GM15510 (cell line): ENCODE data around the gene SMS.

Experiments used
- POLR2A ChIP-seq: IDR thresholded peaks from 3 replicates; pipeline ENCODE4 v1.6.1; 2011; ENCODE audit warnings: borderline replicate concordance; ENCODE audit not compliant: insufficient read length; ENCODE audit errors: extremely low read depth

Gene SMS

DNA sequence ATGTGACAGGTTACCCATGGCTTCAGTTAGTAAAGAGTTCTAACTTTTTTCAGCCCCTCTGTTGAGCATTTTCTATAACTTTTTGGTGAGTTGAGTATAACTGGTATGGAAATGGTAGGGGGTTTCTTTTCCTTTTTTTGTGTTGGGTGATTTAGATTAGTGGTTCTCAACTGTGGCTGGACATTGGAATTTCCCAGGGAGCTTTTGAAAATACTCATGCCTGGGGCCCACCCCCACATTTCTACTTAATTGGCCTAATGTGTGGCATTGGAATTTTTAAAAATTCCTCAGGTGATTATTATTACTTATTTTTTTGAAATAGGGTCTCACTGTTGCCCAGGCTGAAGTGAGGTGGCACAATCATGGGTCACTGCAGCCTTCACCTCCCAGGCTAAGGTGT lies 21.9 kb downstream of the SMS start:
- TF ChIP-seq POLR2A = no peak

DNA sequence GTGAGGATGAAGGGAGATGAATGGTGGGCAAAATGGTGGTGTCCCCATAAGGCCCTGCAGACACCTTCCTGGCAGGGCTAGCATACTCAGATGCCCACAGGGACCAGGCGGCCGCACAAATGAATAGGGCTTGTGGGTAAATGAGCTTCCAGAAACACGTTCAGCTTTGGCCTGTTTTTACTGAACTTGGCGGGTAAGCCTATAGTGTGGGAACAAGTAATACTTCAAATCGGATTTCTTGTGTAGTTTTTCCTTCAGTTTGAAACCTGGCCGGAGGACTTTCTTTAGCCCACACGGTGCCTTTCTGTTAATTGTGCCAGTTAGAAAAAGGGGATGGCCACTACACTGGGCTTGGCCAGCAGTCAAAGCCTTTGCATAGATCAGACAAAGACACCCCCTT lies 22.8 kb downstream of the SMS start:
- TF ChIP-seq POLR2A = no peak

DNA sequence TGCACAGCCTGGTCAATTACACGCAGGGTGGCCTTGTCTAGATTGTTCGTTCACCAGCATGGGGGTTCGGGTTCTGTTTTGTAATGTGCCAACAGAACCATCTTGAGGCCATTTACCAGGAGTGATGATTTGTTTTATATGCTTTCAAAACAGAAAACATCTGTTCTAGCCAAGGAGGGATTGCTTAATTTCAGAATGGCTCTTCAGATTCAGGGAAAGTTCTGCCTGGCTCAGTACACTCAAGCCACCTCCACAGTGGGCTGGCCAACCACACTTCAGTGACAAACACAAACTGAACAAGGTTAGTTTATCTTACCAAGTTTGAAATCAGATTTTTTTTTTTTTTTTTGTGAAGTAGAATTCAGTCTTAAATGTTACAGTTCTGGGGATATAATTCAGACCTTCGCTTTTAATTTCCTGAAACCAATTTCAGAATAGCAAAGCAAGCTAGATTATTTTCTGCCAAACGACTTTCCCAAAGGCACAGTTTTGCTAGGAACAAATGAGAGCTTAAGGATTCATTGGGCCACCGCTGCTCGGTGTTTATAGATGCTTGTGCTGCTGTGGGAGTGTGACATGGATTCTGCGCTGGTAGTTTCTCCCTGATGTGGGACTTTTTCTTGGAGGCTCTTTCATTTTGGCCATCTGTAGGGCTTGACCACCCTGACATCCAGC lies 23.4 kb downstream of the SMS start:
- TF ChIP-seq POLR2A = no peak

DNA sequence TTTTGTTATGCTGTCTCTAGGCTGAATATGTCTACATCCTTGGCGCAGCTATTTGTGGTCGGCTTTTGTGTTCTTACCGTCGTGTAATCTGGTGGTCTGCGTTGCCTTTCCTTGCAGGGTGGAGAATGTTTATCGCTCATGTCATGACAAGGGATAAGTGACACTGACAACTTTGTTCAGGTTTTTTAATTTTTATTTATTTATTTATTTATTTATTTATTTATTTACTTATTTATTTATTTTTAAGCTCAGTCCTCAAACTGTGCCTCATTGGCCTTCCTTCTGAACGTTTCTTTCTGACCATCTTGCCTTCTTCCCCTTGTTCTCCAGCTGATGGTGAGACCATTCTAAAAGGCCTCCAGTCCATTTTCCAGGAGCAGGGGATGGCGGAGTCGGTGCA lies 26.4 kb downstream of the SMS start:
- no peak for TF ChIP-seq POLR2A

DNA sequence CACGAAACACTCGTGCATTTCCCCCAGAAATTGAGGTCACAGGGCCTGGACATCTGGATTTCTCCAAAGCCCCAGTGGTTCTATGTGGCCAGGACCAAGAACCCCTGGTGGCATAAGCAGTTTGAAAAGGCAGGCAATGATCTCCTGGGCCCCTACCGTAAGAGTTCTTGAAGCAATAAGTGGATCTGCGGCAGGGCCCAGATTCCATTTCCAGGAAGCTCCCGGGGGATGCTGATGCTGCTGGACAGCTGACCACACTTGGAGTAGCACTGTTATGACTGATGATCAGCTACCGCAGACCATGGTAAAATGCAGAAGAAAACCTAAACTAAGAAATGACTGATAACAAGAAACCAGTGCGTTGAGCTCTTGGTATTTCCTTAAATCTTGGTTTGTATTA lies 27.8 kb downstream of the SMS start:
- no peak for TF ChIP-seq POLR2A

DNA sequence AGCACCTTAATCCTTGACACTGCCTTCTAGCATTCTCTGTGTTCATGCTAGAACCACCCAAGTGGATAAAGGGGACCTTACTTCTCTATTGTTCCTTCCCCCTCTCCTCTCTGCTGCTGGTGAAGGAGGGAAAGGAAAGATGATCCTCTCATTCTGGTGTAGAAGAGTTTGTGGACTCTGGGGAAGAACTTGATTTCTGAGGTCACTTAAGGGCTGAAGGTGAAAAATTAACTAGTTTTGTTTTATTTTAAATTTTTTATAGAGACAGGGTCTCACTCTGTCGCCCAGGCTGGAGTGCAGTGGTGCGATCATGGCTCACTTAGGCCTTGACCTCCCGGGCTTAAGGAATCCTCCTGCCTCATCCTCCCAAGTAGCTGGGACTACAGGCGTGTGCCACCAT lies 29.8 kb downstream of the SMS start:
- no peak for TF ChIP-seq POLR2A

DNA sequence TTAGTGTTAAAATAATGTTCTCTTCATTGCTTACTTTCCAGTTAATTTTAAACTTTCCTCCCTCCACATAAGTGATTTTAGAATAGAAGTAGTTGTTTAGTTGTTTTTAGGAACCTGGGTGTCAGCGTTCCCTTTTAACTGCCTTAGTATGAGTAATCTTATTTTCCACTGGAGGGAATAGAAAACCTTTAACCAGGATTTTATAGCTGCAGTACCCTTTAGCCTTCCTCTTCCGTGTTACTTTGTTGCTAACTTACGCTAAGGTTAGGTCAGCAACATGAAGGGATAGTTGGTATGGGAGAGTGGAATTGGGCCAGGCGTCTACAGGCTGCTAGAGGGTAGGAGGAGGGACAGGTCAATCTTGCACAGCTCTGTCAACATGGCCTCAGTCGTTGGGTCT lies 31.5 kb downstream of the SMS start:
- no peak for TF ChIP-seq POLR2A

DNA sequence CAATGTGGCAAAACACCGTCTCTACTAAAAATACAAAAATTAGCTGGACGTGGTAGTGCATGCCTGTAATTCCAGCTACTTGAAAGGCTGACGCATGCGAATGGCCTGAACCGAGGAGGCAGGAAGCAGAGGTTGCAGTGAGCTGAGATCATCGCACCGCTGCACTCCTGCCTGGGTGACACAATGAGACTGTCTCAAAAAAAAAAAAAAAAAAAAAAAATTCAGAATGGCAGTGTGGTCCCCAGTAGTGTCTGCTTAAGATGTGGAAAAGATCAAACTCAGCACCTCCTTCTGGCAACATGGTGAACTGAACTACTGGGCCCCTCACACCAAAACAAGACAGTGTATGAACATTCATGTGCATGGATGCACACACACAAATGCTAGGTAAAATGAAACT lies 32.2 kb downstream of the SMS start:
- no peak for TF ChIP-seq POLR2A

DNA sequence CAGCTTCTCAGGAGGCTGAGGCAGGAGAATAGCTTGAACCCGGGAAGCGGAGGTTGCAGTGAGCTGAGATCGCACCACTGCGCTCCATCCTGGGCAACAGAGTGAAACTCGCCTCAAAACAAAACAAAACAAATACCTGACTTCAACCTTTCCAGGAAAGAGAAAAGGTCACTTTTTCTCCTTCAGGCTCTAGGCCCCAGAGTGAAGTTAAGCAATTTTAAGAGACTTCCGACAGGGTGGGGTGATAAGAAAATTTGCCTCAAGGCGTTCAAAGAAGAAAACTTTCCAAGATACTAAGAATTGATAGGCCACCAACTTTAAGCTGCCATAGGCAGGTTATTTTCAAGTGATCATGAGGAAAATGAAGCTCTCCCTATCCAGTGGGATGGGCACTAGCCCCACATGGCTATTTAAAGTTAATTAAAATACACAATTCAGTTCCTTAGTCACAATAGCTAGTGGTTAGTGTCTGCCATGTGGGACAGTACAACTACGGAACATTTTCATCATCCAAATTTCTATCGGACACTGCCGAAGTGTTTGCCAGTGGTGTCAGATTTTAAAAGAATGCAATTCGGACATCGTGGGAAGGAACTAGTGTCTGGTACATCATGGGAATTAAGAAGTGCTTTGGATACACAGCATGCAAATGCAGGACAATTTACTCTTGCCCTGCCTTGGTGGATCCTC lies 33.0 kb downstream of the SMS start:
- TF ChIP-seq POLR2A = no peak

DNA sequence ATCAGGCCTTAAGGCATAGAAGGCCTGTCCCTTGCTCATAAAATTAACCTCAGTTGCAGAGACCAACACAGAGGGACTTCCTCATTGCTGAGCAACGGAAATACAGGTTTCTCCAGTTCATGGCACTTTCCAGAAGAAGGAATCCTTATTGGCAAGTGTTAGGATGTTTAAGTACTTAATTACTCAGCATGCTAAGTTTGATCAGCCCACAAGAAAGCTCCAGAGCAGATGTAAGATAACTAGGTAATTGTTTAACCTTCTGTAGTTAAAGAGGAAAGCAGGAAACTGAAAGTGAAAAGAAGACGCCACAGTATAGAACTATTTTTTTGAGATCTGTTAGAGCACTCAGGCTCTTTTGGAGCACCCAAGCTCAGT lies 33.5 kb downstream of the SMS start:
- no peak for TF ChIP-seq POLR2A

DNA sequence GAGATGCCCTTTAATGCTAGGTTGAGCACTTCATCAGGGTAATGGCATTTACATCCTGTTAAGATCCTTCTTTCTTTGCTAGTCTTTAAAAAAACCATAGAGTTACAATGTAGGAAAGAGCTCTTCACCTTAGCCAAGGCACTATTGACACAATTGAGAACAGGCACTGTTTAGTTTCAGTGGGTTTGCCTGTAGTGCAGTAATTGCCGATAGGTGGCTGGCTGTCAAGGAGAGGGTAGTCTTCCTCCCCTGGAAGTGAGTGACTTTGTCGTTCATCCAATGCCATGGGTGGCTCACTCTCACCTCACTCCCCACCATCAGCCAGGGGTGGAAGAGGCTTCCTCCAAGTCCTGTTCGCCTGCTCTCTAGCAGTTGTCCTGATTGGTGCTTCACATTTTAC lies 34.7 kb downstream of the SMS start:
- no peak for TF ChIP-seq POLR2A

DNA sequence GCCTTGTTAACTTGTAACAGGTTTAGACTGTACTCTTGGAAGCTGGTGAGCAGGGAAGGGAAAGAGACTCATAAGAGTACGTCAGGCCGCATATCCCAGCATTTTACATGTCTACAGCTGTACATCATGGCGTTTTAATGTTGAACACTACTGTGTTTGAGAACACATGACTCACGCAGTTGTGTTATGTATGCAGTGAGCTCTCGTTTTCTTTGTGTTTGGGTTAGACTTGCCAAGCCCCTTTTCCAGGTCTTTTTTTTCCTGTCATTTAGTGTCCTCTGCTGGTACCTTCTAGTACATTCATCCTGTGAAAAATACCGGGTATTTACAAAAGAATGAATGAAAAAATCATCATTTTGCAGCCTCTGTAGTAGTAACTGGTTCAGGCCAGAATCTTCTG lies 35.3 kb downstream of the SMS start:
- TF ChIP-seq POLR2A = no peak

DNA sequence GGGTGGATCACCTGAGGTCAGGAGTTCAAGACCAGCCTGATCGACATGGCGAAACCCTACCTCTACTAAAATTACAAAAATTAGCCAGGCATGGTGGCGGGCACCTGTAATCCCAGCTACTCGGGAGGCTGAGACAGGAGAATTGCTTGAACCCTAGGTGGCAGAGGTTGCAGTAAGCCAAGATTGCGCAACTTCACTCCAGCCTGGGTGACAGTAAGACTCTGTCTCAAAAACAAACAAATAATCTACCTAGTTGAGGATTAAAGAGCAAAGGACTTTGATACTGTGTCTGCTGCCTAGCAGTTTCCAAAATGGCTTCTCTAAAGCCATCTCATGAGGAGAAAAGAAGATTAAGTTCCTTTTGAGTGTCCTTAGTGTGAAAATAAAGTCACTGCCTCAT lies 37.8 kb downstream of the SMS start:
- TF ChIP-seq POLR2A = no peak

DNA sequence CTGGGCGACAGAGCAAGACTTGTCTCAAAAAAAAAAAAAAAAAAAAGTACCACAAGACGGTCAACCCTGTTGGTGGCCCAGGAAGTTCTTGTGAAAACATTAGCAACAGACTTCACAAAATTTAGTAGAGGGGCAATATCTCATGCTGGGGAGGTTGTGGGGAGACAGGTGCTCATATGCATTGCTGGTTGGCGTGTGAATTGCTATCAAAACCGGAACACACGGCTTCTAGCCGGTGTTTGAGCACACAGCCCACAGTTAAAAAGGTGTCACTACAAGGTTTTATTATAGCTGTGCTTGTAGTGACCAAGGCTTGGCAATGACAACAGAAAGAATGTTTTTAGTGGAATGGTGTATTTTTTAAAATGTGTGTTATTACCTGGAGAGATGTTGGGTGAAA lies 41.8 kb downstream of the SMS start:
- no peak for TF ChIP-seq POLR2A

DNA sequence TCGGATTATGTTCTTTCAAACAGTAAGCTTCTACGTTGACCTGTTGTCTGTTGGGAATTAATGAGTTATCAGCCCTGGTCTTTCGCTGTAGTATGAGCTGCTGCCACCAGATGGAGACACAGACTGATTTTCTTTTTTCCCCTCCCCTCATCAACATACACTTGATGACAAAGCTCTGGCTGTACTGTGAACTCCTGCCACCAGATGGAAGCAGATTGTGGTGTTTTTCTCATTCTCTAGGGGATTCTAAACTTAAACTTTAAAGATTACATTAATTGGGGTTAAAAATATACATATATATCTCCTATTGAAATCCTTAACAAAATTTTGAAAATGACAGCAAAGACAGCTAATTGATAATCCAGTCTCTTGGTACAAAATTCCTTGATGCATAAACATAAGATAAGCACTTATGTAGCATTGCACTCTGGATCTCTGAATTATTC lies 44.8 kb downstream of the SMS start:
- no peak for TF ChIP-seq POLR2A

DNA sequence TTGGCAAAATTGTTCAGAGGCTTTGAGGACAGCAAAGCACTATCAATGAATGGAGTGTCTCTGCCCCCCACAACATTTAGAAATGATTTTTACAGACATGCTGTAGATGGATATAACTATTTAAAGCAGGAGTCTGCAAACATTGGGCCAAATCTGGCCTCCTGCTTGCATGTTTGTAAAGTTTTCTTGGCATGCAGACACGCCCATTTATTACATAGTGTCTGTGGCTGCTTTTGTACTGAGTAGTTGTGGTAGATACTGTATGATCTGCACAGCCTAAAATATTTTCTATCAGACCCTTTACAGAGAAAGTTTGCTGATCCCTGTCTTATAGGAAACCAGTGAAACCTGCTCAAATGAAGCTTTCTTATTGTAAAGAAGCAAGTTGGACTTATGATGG lies 46.1 kb downstream of the SMS start:
- no peak for TF ChIP-seq POLR2A
